Cardiac fibroblast (primary cell): Measurements from ENCODE around the gene GRIK3.

Experiments
- DNase-seq, 2 donors: peaks; one replicate each; pipeline versions ENCODE4 v3.0.0 to v3.0.0-alpha.2; 2010; ENCODE audit warnings: low read depth in 2 of 2
- H3K4me3 ChIP-seq, 2 donors: replicated peaks in 1 of 2; 1 replicate in 1 of 2; 2 replicates in 1 of 2; pipeline ENCODE4 v1.5.1; 2011; ENCODE audit warnings: low read depth in 2 of 2, low read length in 2 of 2, mild to moderate bottlenecking in 2 of 2, moderate library complexity in 1 of 2
- CTCF ChIP-seq: IDR thresholded peaks from one replicate; pipeline ENCODE4 v1.5.1; 2011; ENCODE audit warnings: low read depth, mild to moderate bottlenecking, low read length, inconsistent platforms

Gene GRIK3

GRCh38 chr1:36869826-36870225 is 164.5 kb downstream of the GRIK3 start:
- TF ChIP-seq CTCF = no peak
- no peak for DNase-seq
- no peak overlapping the region for H3K4me3 ChIP-seq

GRCh38 chr1:36869054-36869453 is 165.3 kb downstream of the GRIK3 start:
- no peak for TF ChIP-seq CTCF
- no peak for DNase-seq

GRCh38 chr1:36867575-36867974 is 166.7 kb downstream of the GRIK3 start:
- no peak for TF ChIP-seq CTCF
- no peak overlapping the region for H3K4me3 ChIP-seq
- no peak for DNase-seq

More at GRCh38 chr1:36869054-36869453, 165.3 kb downstream of the GRIK3 start:
- H3K4me3 ChIP-seq = no peak overlapping the region

GRCh38 chr1:36866169-36866814 is 168.0 kb downstream of the GRIK3 start:
- DNase-seq = no peak
- TF ChIP-seq CTCF = no peak

GRCh38 chr1:36865602-36865900 is 168.8 kb downstream of the GRIK3 start:
- no peak for DNase-seq
- TF ChIP-seq CTCF = no peak

More at GRCh38 chr1:36866169-36866814, 168.0 kb downstream of the GRIK3 start:
- no peak overlapping the region for H3K4me3 ChIP-seq

GRCh38 chr1:36864823-36865601 is 169.3 kb downstream of the GRIK3 start:
- no peak for TF ChIP-seq CTCF
- H3K4me3 ChIP-seq = no peak overlapping the region
- DNase-seq = no peak

More at GRCh38 chr1:36865602-36865900, 168.8 kb downstream of the GRIK3 start:
- no peak overlapping the region for H3K4me3 ChIP-seq
